Retina (tissue), 1 donor: ENCODE data around the gene SPRED2.

ENCODE experiments used
- DNase-seq: peaks from one replicate; pipeline ENCODE4 v3.0.0-alpha.2; 2016

SPRED2 gene

GRCh38 chr2:65299246-65299645 lies 133.2 kb downstream of the SPRED2 start:
- DNase-seq, result no peak

GRCh38 chr2:65298089-65298488 lies 134.3 kb downstream of the SPRED2 start:
- no peak for DNase-seq

GRCh38 chr2:65297544-65297943 lies 134.9 kb downstream of the SPRED2 start:
- no peak for DNase-seq

GRCh38 chr2:65296971-65297370 lies 135.4 kb downstream of the SPRED2 start:
- no peak for DNase-seq

- no peak for DNase-seq
Observed at GRCh38 chr2:65294701-65295100, 137.7 kb downstream of the SPRED2 start.

- DNase-seq, result no peak
Observed at GRCh38 chr2:65294136-65294535, 138.3 kb downstream of the SPRED2 start.

GRCh38 chr2:65293376-65293775 lies 139.0 kb downstream of the SPRED2 start:
- DNase-seq, result no peak

GRCh38 chr2:65292461-65293011 lies 139.9 kb downstream of the SPRED2 start:
- DNase-seq, result no peak

GRCh38 chr2:65292106-65292400 lies 140.3 kb downstream of the SPRED2 start:
- no peak for DNase-seq

GRCh38 chr2:65291216-65292105 lies 140.9 kb downstream of the SPRED2 start:
- DNase-seq, result no peak

- DNase-seq, result no peak
Observed at GRCh38 chr2:65287364-65287763, 145.0 kb downstream of the SPRED2 start.

GRCh38 chr2:65282477-65283053 lies 149.8 kb downstream of the SPRED2 start:
- DNase-seq, result no peak

- no peak for DNase-seq
Observed at GRCh38 chr2:65281627-65282351, 150.6 kb downstream of the SPRED2 start.

GRCh38 chr2:65279756-65280155 lies 152.6 kb downstream of the SPRED2 start:
- no peak for DNase-seq

- no peak for DNase-seq
Observed at GRCh38 chr2:65278531-65278981, 153.8 kb downstream of the SPRED2 start.

GRCh38 chr2:65277791-65278483 lies 154.5 kb downstream of the SPRED2 start:
- DNase-seq, result no peak

GRCh38 chr2:65277118-65277517 lies 155.3 kb downstream of the SPRED2 start:
- no peak for DNase-seq

- DNase-seq, result no peak
Observed at GRCh38 chr2:65276609-65277008, 155.8 kb downstream of the SPRED2 start.

- no peak for DNase-seq
Observed at GRCh38 chr2:65275141-65275915, 157.1 kb downstream of the SPRED2 start.

GRCh38 chr2:65273344-65273743 lies 159.1 kb downstream of the SPRED2 start:
- DNase-seq, result no peak

- no peak for DNase-seq
Observed at GRCh38 chr2:65268957-65269356, 163.4 kb downstream of the SPRED2 start.

GRCh38 chr2:65267008-65267407 lies 165.4 kb downstream of the SPRED2 start:
- no peak for DNase-seq
